Neural cell (in vitro differentiated cells): ENCODE measurements around the gene C4A. TPM values are rescaled to one million over a fixed set of nuclear protein-coding genes. Genes with fewer than 3 reads are reported as not detected.

Source experiments
- H2AFZ ChIP-seq: fragments of 200-600, 300-800 bp; sonication (generic), shearing (Covaris generic); 2 replicates; pipeline ENCODE4 v1.6.0; 2014; ENCODE audit warnings: low read depth, mild to moderate bottlenecking, antibody characterized with exemption, low read length, moderate library complexity
- H3F3A ChIP-seq: fragments of 200-600 bp; shearing (Covaris generic); 2 replicates; pipeline ENCODE4 v1.6.1; 2016; ENCODE audit warnings: mild to moderate bottlenecking, moderate library complexity, mixed read lengths, antibody characterized with exemption, low read length; ENCODE audit not compliant: insufficient read depth, poor library complexity, severe bottlenecking
- H3K27ac ChIP-seq: fragments of 200-600, 300-800 bp; sonication (generic), shearing (Covaris generic); 2 replicates; pipeline ENCODE4 v1.5.1; 2014; ENCODE audit warnings: mild to moderate bottlenecking, low read length, moderate library complexity
- H3K27me3 ChIP-seq: fragments of 300-800, 200-600 bp; sonication (generic), shearing (Covaris generic); 2 replicates; pipeline ENCODE4 v1.6.0; 2014; ENCODE audit warnings: mild to moderate bottlenecking, low read depth, low read length, moderate library complexity; ENCODE audit not compliant: insufficient read depth
- H3K36me3 ChIP-seq: fragments of 300-800, 200-600 bp; sonication (generic), shearing (Covaris generic); 2 replicates; pipeline ENCODE4 v1.5.1; 2014; ENCODE audit warnings: mild to moderate bottlenecking, antibody characterized with exemption, low read length, moderate library complexity; ENCODE audit not compliant: insufficient read depth
- H3K4me2 ChIP-seq: fragments of 300-800, 200-600 bp; sonication (generic), shearing (Covaris generic); 2 replicates; pipeline ENCODE4 v1.6.0; 2014; ENCODE audit warnings: mild to moderate bottlenecking, low read length
- H3K4me3 ChIP-seq: fragments of 300-800, 200-600 bp; sonication (generic), shearing (Covaris generic); 2 replicates; pipeline ENCODE4 v1.5.1; 2014; ENCODE audit warnings: mild to moderate bottlenecking, low read length, moderate library complexity
- H3K79me2 ChIP-seq: fragments of 200-600 bp; shearing (Covaris generic); replicated peaks from 2 replicates; pipeline ENCODE4 v1.6.0; 2014; ENCODE audit warnings: mild to moderate bottlenecking, low read length, moderate library complexity; ENCODE audit not compliant: insufficient read depth
- H3K9ac ChIP-seq: fragments of 300-800, 200-600 bp; sonication (generic), shearing (Covaris generic); 2 replicates; pipeline ENCODE4 v1.6.1; 2016; ENCODE audit warnings: mild to moderate bottlenecking, low read length, mixed read lengths
- H3K9me2 ChIP-seq: fragments of 200-600 bp; shearing (Covaris generic); 2 replicates; pipeline ENCODE4 v1.6.1; 2016; ENCODE audit warnings: mild to moderate bottlenecking, low read length, mixed read lengths; ENCODE audit not compliant: insufficient read depth
- H3K9me3 ChIP-seq: fragments of 200-600, 300-800 bp; sonication (generic), shearing (Covaris generic); 2 replicates; pipeline ENCODE4 v1.6.1; 2016; ENCODE audit warnings: mild to moderate bottlenecking, mixed run types, low read length, moderate library complexity, mixed read lengths
- H4K20me1 ChIP-seq: fragments of 200-600 bp; shearing (Covaris generic); 2 replicates; pipeline ENCODE4 v1.6.1; 2016; ENCODE audit warnings: mild to moderate bottlenecking, mixed run types; ENCODE audit not compliant: insufficient read depth
- CTCF ChIP-seq: fragments of 450-650 bp; IDR thresholded peaks from 2 replicates; pipeline ENCODE4 v1.5.1; 2014; ENCODE audit warnings: antibody characterized with exemption, mild to moderate bottlenecking, moderate library complexity; ENCODE audit not compliant: poor library complexity, severe bottlenecking
- EP300 ChIP-seq: fragments of 450-650 bp; conservative IDR thresholded peaks from 2 replicates; pipeline ENCODE4 v1.6.1; 2014; ENCODE audit warnings: antibody characterized with exemption, mild to moderate bottlenecking, moderate library complexity; ENCODE audit not compliant: poor library complexity, severe bottlenecking
- EZH2 ChIP-seq: fragments of 200-600, 300-800 bp; shearing (Covaris generic), sonication (generic); IDR thresholded peaks from 2 replicates; pipeline ENCODE4 v1.6.1; 2014; ENCODE audit warnings: antibody characterized with exemption, low read length, borderline replicate concordance, mild to moderate bottlenecking; ENCODE audit not compliant: insufficient read depth, poor library complexity, severe bottlenecking
- MXI1 ChIP-seq: fragments of 450-650 bp; conservative IDR thresholded peaks from 2 replicates; pipeline ENCODE4 v1.6.1; 2014; ENCODE audit warnings: antibody characterized with exemption, mild to moderate bottlenecking; ENCODE audit not compliant: poor library complexity, severe bottlenecking
- POLR2AphosphoS5 ChIP-seq: IDR thresholded peaks from 2 replicates; pipeline ENCODE4 v1.6.1; 2012
- RAD21 ChIP-seq: fragments of 450-650 bp; conservative IDR thresholded peaks from 2 replicates; pipeline ENCODE4 v1.6.1; 2014; ENCODE audit warnings: antibody characterized with exemption, mild to moderate bottlenecking, moderate library complexity
- REST ChIP-seq: IDR thresholded peaks from 2 replicates; pipeline ENCODE4 v1.6.1; 2012; ENCODE audit warnings: borderline replicate concordance
- SMC3 ChIP-seq: fragments of 450-650 bp; conservative IDR thresholded peaks from 2 replicates; pipeline ENCODE4 v1.6.1; 2014; ENCODE audit warnings: antibody characterized with exemption, mild to moderate bottlenecking, moderate library complexity; ENCODE audit not compliant: poor library complexity
- TAF1 ChIP-seq: IDR thresholded peaks from 2 replicates; pipeline ENCODE4 v1.6.1; 2012; ENCODE audit warnings: low read depth
- polyA plus RNA-seq: library from polyadenylated mRNA; depleted of rRNA; stranded (reverse); fragments of >200 nt; gene quantifications from 2 replicates; pipeline ENCODE4 v1.2.3, GENCODE V29; 2014

The C4A gene
- polyA plus RNA-seq, 1 donor from 2014 or later = 4.4 TPM

GRCh38 chr6:31965700-31966099 lies 16.2 kb upstream of the C4A start:
- H2AFZ ChIP-seq = no peak overlapping the region
- H3K4me2 ChIP-seq = no peak overlapping the region
- no peaks in the 10 kb centered on the region for H3F3A ChIP-seq
- no peaks in the 10 kb centered on the region for H3K9me3 ChIP-seq
- H3K9me2 ChIP-seq = no peaks in the 10 kb centered on the region
- H3K27ac ChIP-seq = no peak overlapping the region
- H4K20me1 ChIP-seq = no peaks in the 10 kb centered on the region
- no peaks in the 10 kb centered on the region for H3K27me3 ChIP-seq
- no peak overlapping the region for H3K4me3 ChIP-seq
- TF ChIP-seq EZH2 (no peak), TAF1 (no peak), REST (no peak), MXI1 (no peak), RAD21 (no peak), POLR2AphosphoS5 (no peak), SMC3 (no peak), CTCF (no peak), EP300 (no peak)
- no peak overlapping the region for H3K9ac ChIP-seq
- H3K79me2 ChIP-seq = no peaks in the 10 kb centered on the region
- no peaks in the 10 kb centered on the region for H3K36me3 ChIP-seq

- Histone ChIP-seq H2AFZ (no peak overlapping the region), H3K4me2 (no peak overlapping the region), H4K20me1 (no peaks in the 10 kb centered on the region), H3F3A (no peaks in the 10 kb centered on the region), H3K79me2 (peaks cover 5% of the 10 kb centered on the region), H3K27me3 (no peaks in the 10 kb centered on the region), H3K9me3 (no peaks in the 10 kb centered on the region), H3K36me3 (no peaks in the 10 kb centered on the region), H3K9me2 (no peaks in the 10 kb centered on the region), H3K4me3 (no peak overlapping the region), H3K9ac (no peak overlapping the region), H3K27ac (no peak overlapping the region)
- no peak for TF ChIP-seq MXI1
- no peak for TF ChIP-seq CTCF
- no peak for TF ChIP-seq POLR2AphosphoS5
- TF ChIP-seq EZH2 = no peak
Observed at GRCh38 chr6:31966506-31966905, 15.4 kb upstream of the C4A start.
